SIG-M5 treated with dmso at 0.1 percent for 504 hours (cell line): ENCODE results near the gene TRIM24.
A peak's percentile ranks its signal among the peaks of the same experiment; 100 is the strongest.

Experiments
- DNase-seq: peaks from one replicate; lab custom pipeline; 2025; ENCODE audit not compliant: unreplicated experiment; lab: John Stamatoyannopoulos, UW

The TRIM24 gene

DNA sequence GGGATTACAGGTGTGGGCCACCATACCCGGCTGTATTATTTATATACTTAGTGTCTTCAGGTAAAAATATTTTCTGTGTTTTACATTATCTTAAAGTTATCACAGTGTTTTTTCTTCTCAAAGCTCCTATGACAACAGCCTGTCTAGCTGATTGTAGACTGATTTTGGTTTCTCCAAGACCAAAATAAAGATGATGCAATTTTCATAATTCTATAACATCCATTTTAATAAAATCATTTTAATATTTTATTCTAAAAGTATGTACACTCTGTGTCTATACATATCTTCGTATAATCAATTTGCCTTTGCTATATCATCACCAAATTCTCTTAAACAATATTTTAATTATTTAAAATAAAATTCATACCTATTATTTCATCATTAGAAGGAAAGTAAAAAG lies 108.6 kb downstream of the TRIM24 start:
- no peak for DNase-seq

DNA sequence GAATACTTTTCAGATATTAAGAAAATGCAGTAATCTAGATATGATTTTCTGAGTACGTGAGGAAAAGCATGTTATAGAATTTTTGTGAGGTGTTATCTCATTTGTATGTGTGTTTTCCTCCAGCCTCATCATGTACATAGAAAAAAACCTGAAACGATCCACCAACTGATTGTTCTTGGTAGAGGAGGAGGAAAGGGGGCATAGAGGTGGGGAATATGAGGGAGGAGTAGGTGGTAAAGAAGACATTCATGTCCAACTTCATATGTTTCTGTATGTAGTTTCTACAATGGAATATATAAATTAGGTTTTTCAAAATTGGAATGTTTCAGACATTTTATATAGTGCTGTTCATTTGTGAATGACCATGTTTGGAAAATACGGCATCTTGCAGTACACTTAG lies 109.4 kb downstream of the TRIM24 start:
- DNase-seq: no peak

DNA sequence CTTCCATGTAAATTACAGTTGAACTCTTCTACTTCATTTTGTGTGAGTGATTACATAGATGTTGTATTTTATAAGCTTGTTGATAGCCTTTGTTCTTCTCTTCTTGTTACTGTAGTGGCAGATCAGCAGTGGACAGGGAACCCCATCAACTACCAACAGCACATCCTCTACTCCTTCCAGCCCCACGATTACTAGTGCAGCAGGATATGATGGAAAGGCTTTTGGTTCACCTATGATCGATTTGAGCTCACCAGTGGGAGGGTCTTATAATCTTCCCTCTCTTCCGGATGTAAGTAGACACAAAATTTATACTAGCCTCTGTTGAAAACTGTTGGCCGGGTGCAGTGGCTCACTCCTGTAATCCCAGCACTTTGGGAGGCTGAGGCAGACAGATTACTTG lies 110.7 kb downstream of the TRIM24 start:
- no peak for DNase-seq

DNA sequence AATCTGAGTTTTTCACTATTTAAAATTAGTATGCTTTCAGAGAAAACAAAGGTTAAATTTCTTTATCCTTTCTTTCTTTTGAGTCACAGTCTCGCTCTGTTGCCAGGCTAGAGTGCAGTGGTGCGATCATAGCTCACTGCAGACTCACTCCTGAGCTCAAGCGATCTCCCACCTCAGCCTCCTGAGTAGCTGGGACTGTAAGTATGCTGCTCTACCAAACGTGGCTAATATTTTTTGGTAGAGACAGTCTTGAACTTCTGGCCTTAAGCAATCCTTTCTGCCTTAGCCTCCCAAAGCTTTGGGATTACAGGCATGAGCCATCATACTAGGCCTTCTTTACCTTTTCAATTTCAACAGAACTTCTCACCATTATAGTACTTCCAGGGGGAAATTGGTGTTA lies 113.7 kb downstream of the TRIM24 start:
- no peak for DNase-seq

DNA sequence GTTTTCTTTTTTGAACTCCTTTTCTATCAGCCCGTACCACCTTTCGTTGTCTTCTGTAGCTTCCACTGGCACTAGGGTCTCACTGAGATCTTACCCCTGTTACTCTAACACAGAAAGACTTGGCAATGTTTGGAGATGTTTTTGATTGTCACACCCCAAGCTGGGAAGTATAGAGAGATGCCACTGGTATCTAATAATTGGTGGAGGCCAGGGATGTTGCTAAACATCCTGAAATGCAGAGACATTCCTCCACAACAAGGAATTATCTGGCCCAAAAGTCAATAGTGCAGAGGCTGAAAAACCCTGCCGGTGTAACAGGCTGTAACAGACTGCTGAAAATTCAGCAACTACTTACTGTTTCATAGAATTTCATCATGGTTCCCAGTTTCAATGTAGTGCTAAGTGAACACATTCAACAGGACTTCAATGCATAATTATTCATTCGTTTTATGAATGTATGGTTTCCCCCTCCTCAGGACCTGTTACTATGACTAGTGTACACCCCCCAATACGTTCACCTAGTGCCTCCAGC lies 115.9 kb downstream of the TRIM24 start:
- no peak for DNase-seq

DNA sequence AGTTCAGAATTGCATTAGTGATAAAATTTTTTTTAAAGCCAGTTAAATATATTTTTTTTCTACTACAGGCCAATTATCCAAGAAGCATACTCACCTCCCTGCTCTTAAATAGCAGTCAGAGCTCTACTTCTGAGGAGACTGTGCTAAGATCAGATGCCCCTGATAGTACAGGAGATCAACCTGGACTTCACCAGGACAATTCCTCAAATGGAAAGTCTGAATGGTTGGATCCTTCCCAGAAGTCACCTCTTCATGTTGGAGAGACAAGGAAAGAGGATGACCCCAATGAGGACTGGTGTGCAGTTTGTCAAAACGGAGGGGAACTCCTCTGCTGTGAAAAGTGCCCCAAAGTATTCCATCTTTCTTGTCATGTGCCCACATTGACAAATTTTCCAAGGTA lies 119.1 kb downstream of the TRIM24 start:
- DNase-seq: no peak

DNA sequence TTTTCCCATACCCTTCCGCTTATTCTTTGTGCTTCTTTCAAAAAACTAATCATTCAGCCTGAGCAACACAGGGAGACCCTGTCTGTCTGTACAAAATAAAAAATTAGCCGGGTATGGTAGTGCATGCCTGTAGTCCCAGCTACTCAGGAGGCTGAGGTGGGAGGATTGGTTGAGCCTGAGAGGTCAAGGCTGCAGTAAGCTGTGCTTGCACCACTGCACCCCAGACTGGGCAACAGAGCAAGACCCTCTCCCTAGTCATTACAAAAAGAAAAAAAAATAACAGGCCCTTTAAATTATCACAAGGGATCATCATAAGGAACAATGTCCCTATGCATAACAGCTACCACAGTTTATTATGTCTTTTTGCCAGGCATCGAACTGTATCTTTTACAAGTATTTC lies 119.6 kb downstream of the TRIM24 start:
- DNase-seq: no peak

DNA sequence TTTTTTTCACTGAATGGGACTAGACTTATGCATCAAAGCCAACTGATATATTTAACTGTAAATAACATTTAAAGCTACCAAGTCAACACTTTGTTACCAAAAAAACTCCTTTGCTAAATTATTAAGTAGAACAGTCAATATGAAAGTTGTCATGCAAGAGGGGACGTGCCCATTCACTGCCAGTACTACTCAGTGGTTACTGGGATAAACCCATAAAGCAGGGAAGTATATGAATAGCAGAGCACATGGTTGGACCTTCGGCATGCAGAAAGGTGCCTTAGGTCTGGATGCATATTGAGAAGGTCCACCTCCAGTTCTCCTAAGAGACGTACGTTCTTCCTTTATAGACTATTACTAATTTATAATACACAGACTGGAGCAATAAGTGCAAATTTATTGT lies 121.0 kb downstream of the TRIM24 start:
- DNase-seq: no peak

DNA sequence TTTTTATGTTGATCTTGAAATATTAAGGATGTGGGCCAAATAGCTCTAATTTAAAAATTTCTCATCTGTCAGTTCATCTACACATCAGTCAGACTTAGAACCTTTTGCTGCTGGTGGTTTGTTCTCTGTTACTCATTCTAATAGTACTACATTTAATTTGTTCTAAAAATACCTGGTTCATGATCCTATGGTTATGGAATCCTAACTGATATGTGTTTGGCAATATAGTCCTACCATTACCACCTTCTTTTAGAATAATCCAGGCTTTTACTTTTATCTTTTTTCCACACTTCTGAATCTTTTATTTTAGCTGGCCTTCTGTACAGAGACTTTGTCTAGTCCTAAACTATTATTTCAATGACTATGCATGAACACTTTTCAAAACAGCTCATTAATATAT lies 124.2 kb downstream of the TRIM24 start:
- no peak for DNase-seq

DNA sequence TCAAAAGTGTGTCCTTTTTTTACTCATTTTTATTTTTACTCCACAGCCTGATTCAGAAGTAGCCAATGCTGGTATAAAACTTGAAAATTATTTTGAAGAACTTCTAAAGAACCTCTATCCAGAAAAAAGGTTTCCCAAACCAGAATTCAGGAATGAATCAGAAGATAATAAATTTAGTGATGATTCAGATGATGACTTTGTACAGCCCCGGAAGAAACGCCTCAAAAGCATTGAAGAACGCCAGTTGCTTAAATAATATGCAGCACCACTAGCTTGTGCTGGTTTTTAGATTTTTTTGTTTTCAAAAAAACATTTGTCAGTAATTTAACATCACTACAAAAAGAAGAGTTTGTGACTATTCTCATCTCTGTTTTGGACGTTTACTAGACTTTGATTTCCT lies 124.6 kb downstream of the TRIM24 start:
- DNase-seq: no peak

DNA sequence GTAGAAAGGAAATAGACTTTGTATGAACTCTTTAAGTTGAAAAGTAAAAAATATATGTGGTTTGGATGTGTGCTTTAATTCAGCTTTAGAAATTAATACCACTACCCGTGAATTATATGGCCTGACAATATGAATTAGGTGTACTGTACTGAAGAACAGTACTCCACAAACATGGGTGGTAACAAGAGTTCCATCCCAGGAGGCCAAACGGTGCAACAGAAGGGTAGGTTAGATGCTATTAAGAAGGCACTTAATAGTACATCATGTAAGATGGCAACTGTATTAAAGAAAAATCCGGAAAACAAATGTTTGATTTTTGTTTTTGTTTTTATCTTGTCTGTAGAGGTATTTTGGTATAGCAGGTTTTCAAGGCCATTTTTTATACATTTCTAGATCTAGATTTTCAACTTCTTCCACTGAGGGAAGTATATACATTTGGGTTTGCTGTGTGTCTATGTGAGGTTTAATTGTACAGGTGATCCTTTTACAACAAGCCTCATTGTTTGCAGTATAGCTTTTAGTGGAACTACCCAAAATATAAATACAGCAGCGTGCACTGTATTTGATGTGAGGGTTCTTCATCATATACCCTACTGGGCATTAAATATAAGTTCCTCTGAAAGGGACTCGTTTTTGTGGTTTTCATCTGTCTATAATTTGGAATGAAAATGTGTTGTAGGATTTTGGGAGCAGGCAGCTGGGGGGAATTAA lies 125.4 kb downstream of the TRIM24 start:
- no peak for DNase-seq

DNA sequence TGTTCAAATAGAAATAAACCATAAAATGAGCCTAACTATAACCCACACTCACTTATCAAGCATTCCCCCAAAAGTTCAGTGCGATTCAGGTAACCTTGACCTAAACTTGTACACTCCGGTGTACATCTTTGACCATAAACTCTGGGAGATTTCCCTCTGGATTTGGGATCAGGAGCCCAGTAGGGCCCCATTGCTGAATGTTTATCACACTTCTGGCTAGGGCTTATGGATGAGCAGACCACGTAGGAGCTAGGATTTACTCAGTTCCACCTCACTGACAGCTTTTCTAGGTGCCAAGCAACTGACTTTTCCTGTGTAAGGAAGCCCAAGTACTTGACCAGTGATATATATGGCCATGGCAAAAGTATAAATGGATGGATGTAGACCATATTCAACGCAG lies 127.4 kb downstream of the TRIM24 start:
- no peak for DNase-seq

DNA sequence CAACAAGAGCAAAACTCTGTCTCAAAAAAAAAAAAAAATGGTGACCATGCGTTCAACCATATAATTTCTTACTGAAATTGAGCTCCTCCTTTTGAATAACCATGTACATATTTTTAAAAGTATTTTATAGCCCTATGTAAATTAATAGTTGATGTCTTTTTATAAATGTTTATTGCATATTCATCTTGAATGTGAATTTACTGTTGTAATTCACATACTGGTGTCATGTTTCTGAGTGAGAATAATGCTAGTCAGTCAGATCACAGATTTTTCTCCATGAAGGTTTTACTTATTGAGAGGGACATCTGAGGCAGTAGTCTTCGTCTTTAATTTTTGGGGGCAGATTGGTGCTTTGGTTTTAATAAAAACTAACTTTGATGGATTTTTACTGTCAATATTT lies 128.9 kb downstream of the TRIM24 start:
- DNase-seq: no peak

DNA sequence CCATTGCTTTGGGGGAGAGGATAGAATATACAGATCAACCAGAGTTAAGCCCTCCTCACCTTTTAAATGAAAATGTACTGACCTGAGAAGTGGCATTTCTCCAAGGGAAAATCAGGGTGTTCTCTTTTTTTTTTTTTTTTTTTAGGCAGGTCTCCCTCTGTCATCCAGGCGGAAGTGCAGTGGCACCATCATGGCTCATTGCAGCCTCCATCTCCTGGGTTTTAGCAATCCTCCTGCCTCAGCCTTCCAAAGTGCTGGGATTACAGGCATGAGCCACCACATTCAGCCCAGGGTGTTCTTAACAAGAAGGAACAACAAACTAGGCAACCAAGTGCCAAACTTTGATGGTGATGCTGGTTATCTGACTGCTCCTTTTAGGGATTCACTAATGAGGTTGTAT lies 130.1 kb downstream of the TRIM24 start:
- DNase-seq: no peak

DNA sequence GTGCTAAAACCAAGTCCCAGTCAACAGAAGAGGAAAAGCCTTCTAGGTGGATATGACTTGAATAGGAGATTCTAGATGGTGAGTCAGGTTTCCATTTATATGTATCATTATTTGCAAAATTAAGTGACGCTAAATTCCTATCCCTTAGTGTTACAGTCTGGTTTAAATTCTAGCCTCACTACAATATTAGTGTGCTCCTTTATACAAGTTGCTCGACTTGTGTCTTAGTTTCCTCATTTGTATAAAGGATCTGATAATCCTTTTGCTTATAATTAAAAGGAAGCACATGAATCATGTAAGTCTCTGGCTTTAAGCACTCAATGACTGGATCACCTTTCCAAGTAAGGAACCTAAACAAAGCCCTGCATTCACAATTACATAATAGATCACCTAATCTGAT lies 135.4 kb downstream of the TRIM24 start:
- no peak for DNase-seq

DNA sequence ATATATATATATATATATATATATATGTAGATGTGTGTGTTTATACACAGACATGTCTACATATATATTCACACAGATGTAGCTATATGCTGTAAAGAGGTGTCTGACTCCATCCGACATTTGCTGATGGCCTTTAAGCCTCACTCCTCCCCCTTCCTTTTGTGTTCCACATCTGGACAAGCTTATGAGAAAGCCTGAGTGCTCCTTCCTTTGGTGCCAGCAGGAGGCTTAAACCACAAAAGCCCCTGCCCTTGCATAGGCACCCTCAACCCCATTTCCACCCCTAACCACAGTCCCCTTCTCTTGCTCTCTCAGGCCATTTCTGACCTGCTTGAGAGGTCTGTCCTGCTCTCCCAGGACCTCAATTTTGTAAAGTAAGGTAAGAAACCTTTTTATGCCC lies 142.4 kb downstream of the TRIM24 start:
- DNase-seq: no peak

DNA sequence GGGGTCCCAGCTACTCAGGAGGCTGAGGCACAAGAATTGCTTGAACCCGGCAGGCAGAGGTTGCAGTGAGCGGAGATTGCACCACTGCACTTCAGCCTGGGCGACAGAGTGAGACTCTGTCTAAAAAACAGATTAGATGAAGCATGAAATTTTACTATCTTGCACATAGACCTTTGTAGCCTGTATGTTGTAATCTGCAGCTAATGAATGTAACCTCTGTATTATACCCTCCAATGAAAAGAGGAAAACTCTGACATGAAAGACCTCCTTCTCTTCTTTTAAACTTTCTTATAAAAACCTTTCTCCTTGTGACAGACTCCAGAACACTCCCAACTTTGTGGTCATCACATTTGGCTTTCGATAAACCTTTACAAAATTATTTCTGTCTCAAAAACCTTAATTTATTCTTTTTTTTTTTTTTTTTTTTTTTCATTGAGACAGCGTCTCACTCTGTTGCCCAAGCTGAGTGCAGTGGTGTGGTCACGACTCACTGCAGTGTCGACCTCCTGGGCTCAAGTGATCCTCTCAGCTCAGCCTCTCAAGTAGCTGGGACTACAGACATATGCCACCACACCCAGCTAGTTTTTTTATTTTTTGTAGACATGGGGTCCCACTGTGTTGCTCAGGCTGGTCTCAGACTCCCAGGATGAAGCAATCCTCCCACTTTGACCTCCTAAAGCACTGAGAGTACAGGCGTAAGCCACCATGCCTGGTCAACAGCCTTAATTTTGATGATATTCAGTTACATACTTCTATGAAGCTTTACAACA lies 143.7 kb downstream of the TRIM24 start:
- DNase-seq: peak; percentile 28

DNA sequence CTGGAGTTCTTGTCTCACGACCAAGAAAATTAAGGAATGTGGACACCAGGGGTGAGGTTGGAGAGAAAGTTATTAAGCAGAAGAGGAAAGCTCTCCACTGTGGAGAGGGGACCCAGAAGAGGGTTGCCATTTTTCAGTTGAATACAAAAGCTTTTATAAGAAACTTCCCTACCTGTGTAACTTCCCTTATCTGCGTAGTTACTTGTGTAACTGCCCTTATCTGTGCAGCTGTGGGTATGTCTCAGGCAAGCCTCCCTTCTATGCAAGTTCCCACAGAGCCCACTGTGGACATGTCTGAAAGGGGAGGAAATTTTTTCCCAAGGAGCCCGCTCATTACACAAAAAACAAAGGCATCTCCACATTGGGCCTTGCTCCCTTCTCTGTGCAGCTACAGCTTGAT lies 146.2 kb downstream of the TRIM24 start:
- peak; percentile 55 for DNase-seq

DNA sequence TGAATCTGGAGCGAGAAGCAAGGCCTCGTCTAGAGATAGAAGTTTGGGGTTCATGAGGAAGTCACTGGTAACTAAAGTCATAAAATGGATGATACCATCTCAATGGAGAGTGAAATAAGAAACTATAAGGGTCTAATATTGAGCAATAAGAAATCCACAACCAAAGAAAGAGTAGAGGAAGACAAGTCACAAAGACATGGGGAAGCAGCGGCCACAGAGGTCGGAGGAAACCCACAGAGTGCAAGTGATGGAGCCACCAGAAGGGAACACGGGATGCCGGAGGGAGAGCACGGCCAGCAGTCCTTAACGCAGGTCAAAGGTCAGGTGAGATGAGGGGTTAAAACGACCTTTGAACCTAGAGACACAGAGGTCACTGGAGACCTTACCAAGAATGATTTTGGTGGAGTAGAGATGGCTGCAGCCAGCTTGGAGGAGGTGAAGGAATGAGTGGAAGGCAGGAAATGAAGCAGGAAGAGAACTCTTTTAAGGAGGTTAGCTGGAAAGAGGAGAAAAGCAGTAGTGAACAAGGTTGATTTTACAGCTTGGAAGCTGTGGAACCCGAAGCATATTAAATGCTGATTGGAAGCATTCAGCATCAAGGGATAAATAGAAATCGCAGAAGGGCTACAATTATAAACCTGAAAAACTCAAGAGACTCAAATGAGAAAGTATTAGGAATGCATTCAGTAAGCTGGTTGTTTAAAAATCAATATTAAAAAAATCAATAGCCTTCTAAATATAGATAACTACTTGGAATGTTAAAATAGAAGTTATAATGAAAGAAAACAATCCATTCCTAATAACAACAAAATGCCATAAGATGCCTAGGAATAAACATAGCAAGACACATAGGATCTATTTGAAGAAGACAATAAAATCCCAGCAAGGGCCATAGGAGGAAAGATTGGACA lies 147.4 kb downstream of the TRIM24 start:
- DNase-seq: peak; percentile 41

DNA sequence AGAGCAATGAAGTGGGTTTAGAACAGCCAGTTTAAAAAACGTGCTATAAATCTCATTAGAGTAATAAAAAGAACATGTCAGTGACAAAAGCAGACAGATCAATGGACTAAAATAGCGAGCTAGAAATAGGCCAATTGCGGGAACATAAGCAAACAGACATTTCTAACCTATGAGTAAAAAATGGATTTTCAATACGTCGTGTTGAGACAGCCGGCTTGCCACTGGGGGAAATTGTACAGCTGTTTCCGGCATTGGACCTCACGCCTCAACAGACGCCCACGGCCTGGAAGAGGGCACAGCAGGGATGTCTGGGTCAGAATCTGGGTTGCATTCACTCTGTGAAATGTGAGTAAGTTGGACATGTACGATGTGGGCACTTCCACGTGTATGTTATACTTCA lies 148.2 kb downstream of the TRIM24 start:
- DNase-seq: no peak

DNA sequence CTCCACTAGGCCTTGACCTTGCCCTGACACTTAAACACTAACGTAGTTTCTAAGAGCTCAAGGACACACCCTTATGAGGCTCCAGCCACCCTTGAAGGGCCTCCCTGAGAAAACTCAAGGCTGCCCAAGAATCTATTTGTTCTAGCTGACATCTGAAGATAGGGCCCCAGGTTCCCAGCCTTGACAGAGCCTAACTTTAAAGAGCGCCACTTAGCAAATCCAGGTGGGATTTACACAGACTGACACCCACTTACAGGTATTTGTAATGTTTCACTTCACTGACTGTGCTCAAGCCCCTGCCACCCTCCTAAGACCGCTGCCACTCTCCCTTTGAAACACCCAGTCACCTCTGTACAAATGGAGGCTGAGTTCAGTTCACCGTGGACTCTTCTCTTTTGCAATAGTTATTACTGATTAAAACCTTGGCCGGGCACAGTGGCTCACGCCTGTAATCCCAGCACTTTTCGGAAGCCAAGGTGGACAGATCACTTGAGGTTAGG lies 150.7 kb downstream of the TRIM24 start:
- DNase-seq: no peak
